RWPE1 (cell line): ENCODE measurements around the gene ARL6IP4.
A peak's percentile ranks its signal among the peaks of the same experiment; 100 is the strongest.

Experiments used
- CTCF ChIA-PET: fragments of 350-600 bp; sonication (Branson Sonifier 250); formaldehyde crosslinking; extraction: SDS; loops from one replicate; lab custom pipeline; 2021; lab: Yijun Ruan, JAX
- POLR2A ChIA-PET: fragments of 400-600 bp; formaldehyde crosslinking; extraction: SDS; loops from one replicate; lab custom pipeline; 2020; ENCODE audit warnings: antibody characterized with exemption; ENCODE audit not compliant: low non-redundant PET; lab: Yijun Ruan, JAX
- DNase-seq: peaks from one replicate; pipeline ENCODE4 v3.0.0; 2012; ENCODE audit warnings: low spot score
- H3K27ac ChIP-seq: fragments of 450-650 bp; 2 replicates; pipeline ENCODE4 v1.5.1; 2017
- CTCF ChIP-seq: fragments of 450-650 bp; conservative IDR thresholded peaks from 2 replicates; pipeline ENCODE4 v1.5.1; 2017; ENCODE audit warnings: low read depth, mild to moderate bottlenecking

The ARL6IP4 gene

GRCh38 chr12:122942637-122943036 is 37.8 kb upstream of the ARL6IP4 start:
- ChIA-PET CTCF (no interaction called here), POLR2A (interaction anchor here (0.6 kb wide), 1 partner anchor 641 kb away, joined by 3 read pairs; no protein-coding TSS in a partner anchor)
- no peak for TF ChIP-seq CTCF
- DNase-seq = no peak
- peak overlapping the region; percentile 99 for H3K27ac ChIP-seq

- DNase-seq = no peak
- TF ChIP-seq CTCF = no peak
- H3K27ac ChIP-seq = peak overlapping the region; percentile 99
- POLR2A ChIA-PET = no interaction called here
- CTCF ChIA-PET = interaction anchor here (0.5 kb wide), 1 partner anchor 27 kb away, joined by 3 read pairs; no protein-coding TSS in a partner anchor
Observed at GRCh38 chr12:122943196-122943595, 37.3 kb upstream of the ARL6IP4 start.

GRCh38 chr12:122944605-122945592 is 35.6 kb upstream of the ARL6IP4 start:
- TF ChIP-seq CTCF = no peak
- peak overlapping the region; percentile 99 for H3K27ac ChIP-seq
- POLR2A ChIA-PET = interaction anchor here (0.6 kb wide), 1 partner anchor 313 kb away, joined by 3 read pairs; no protein-coding TSS in a partner anchor
- DNase-seq = peak; percentile 47
- CTCF ChIA-PET = interaction anchor here (0.6 to 1.1 kb wide), 3 partner anchors 29 to 298 kb away, joined by 3 to 7 read pairs (median 3); no protein-coding TSS in a partner anchor

- TF ChIP-seq CTCF = peak; percentile 74
- CTCF ChIA-PET = interaction anchor here (0.5 to 1.9 kb wide), 13 partner anchors 28 to 1984 kb away, joined by 3 to 9 read pairs (median 4); no protein-coding TSS in a partner anchor
- POLR2A ChIA-PET = interaction anchor here (0.6 kb wide), 1 partner anchor 27 kb away, joined by 5 read pairs; no protein-coding TSS in a partner anchor
- DNase-seq = peak; percentile 98
- H3K27ac ChIP-seq = peak overlapping the region; percentile 99
Observed at GRCh38 chr12:122946690-122947341, 33.7 kb upstream of the ARL6IP4 start.

- no peak for TF ChIP-seq CTCF
- peak overlapping the region; percentile 99 for H3K27ac ChIP-seq
- no peak for DNase-seq
- POLR2A ChIA-PET = interaction anchor here (0.6 kb wide), 1 partner anchor 142 kb away, joined by 4 read pairs; no protein-coding TSS in a partner anchor
- CTCF ChIA-PET = interaction anchor here (0.5 to 1.9 kb wide), 8 partner anchors 47 to 1984 kb away, joined by 3 to 9 read pairs (median 6); no protein-coding TSS in a partner anchor
Observed at GRCh38 chr12:122947352-122947792, 33.1 kb upstream of the ARL6IP4 start.

- no peak for TF ChIP-seq CTCF
- peak overlapping the region; percentile 99 for H3K27ac ChIP-seq
- ChIA-PET CTCF (interaction anchor here (0.7 kb wide), 1 partner anchor 277 kb away, joined by 3 read pairs; no protein-coding TSS in a partner anchor), POLR2A (no interaction called here)
- no peak for DNase-seq
Observed at GRCh38 chr12:122948605-122949004, 31.9 kb upstream of the ARL6IP4 start.
